Measurements from ENCODE around the gene EEF1G.
"Not testable (repeated sequence)": the region's sequence is repeated elsewhere in the genome, so short reads cannot be mapped to it uniquely, and the experiment has no call there.

Gene EEF1G

GRCh38 chr11:62553839-62554361 is 19.8 kb downstream of the EEF1G start:
- peak; percentile 24 to 59 for DNase-seq

- DNase-seq = peak; percentile 80 to 89
Measured at GRCh38 chr11:62553080-62553838, 20.4 kb downstream of the EEF1G start.

GRCh38 chr11:62552485-62553079 is 21.1 kb downstream of the EEF1G start:
- DNase-seq = no peak

- not testable (repeated sequence) for DNase-seq
Measured at GRCh38 chr11:62550478-62550877, 23.2 kb downstream of the EEF1G start.

- no peak for DNase-seq
Measured at GRCh38 chr11:62548545-62549335, 25.0 kb downstream of the EEF1G start.

GRCh38 chr11:62547691-62548281 is 25.9 kb downstream of the EEF1G start:
- DNase-seq = no peak

- DNase-seq = no peak
Measured at GRCh38 chr11:62546929-62547625, 26.6 kb downstream of the EEF1G start.

GRCh38 chr11:62546244-62546928 is 27.3 kb downstream of the EEF1G start, which contains the start of gene AHNAK:
AHNAK (minus strand) TSS chr11:62546806; CDS start chr11:62536098, 10,708 bp downstream.
- DNase-seq = peak; percentile 80 to 85

- peak; percentile 45 to 67 for DNase-seq
Measured at GRCh38 chr11:62545437-62546243, 28.1 kb downstream of the EEF1G start.

- DNase-seq = peak; percentile 39 to 61
Measured at GRCh38 chr11:62544581-62545436, 28.9 kb downstream of the EEF1G start.

- DNase-seq = peak in 1 of 2 donors; percentile 30
Measured at GRCh38 chr11:62543680-62544444, 29.8 kb downstream of the EEF1G start.

GRCh38 chr11:62542750-62543567 is 30.7 kb downstream of the EEF1G start:
- peak; percentile 74 to 81 for DNase-seq

GRCh38 chr11:62542111-62542745 is 31.5 kb downstream of the EEF1G start:
- no peak for DNase-seq

- no peak for DNase-seq
Measured at GRCh38 chr11:62540804-62541701, 32.6 kb downstream of the EEF1G start.

GRCh38 chr11:62539238-62539925 is 34.3 kb downstream of the EEF1G start:
- no peak for DNase-seq

All from CD4-positive, alpha-beta T cell treated with Interferon alpha-2 for 1 hour (primary cell).